T-cell (primary cell): ENCODE measurements around the gene TMA7. TPM values are rescaled to one million over a fixed set of nuclear protein-coding genes. Genes with fewer than 3 reads are reported as not detected.
"Not testable (repeated sequence)": the region's sequence is repeated elsewhere in the genome, so short reads cannot be mapped to it uniquely, and the experiment has no call there.

Experiments
- ATAC-seq, 4 experiments: fragments of 200-7000 bp in 3 of 4; fragments of 150-1000 bp in 1 of 4; cut with Tn5 transposase; replicated peaks in 1 of 4; 1 replicate in 3 of 4; 2 replicates in 1 of 4; pipeline ENCODE4 v1.10.0; 2021; ENCODE audit warnings: moderate library complexity in 3 of 4, mild to moderate bottlenecking in 2 of 4, moderate number of reproducible peaks in 1 of 4
- CTCF ChIA-PET, 2 donors: fragments of 300-600 bp; sonication (Branson Sonifier 250); formaldehyde crosslinking; loops; one replicate each; lab custom pipeline; 2022; ENCODE audit warnings: antibody characterized with exemption in 2 of 2; lab: Charles Lee
- POLR2A ChIA-PET, 2 donors: fragments of 300-600 bp; sonication (Branson Sonifier 250); formaldehyde crosslinking; loops; one replicate each; lab custom pipeline; 2022; ENCODE audit warnings: antibody characterized with exemption in 2 of 2; lab: Charles Lee
- DNase-seq, 35 experiments: peaks; one replicate each; pipeline versions ENCODE4 v3.0.0 to v3.0.0-alpha.2; 2013 to 2023
- H3K27ac ChIP-seq: one replicate; pipeline ENCODE4 v1.5.1; 2013; ENCODE audit warnings: low read length
- H3K27me3 ChIP-seq, 2 experiments: replicated peaks in 1 of 2; 1 replicate in 1 of 2; 2 replicates in 1 of 2; pipeline versions ENCODE4 v1.6.1 to v1.7.0; 2013; ENCODE audit warnings: low read length in 1 of 2, mixed read lengths in 1 of 2; ENCODE audit not compliant: control insufficient read depth in 2 of 2, insufficient read depth in 2 of 2; ENCODE audit errors: extremely low read depth in 1 of 2
- H3K36me3 ChIP-seq, 2 donors: 1 replicate in 1 of 2; 2 replicates in 1 of 2; pipeline versions ENCODE4 v1.6.1 to v1.7.0; 2013; ENCODE audit warnings: low read length in 1 of 2; ENCODE audit not compliant: control insufficient read depth in 2 of 2, insufficient read depth in 1 of 2; ENCODE audit errors: extremely low read depth in 1 of 2
- H3K4me1 ChIP-seq, 2 experiments: 1 replicate in 1 of 2; 2 replicates in 1 of 2; pipeline versions ENCODE4 v1.6.1 to v1.7.0; 2013; ENCODE audit warnings: low read length in 2 of 2, mixed read lengths in 1 of 2; ENCODE audit not compliant: insufficient read depth in 2 of 2, control insufficient read depth in 1 of 2; ENCODE audit errors: extremely low read depth in 1 of 2
- H3K4me3 ChIP-seq, 2 donors: 1 replicate in 1 of 2; 2 replicates in 1 of 2; pipeline versions ENCODE4 v1.5.1 to v1.7.0; 2013; ENCODE audit warnings: mild to moderate bottlenecking in 2 of 2, low read length in 1 of 2, moderate library complexity in 1 of 2; ENCODE audit not compliant: control insufficient read depth in 1 of 2; ENCODE audit errors: extremely low read depth in 1 of 2
- H3K9me3 ChIP-seq: 2 replicates; pipeline ENCODE4 v1.7.0; 2013
- H3K27ac Mint-ChIP-seq, 2 donors: one replicate each; pipeline ENCODE4 v1.8.0; 2020 to 2021; ENCODE audit warnings: mild to moderate bottlenecking in 2 of 2, mixed read lengths in 2 of 2
- H3K27me3 Mint-ChIP-seq, 2 donors: one replicate each; pipeline ENCODE4 v1.8.0; 2021 to 2022; ENCODE audit warnings: mixed read lengths in 2 of 2
- H3K36me3 Mint-ChIP-seq: one replicate; pipeline ENCODE4 v1.8.0; 2021; ENCODE audit warnings: mixed read lengths
- H3K4me1 Mint-ChIP-seq, 3 donors: one replicate each; pipeline ENCODE4 v1.8.0; 2020 to 2022; ENCODE audit warnings: mixed read lengths in 3 of 3, mild to moderate bottlenecking in 1 of 3
- H3K4me3 Mint-ChIP-seq, 3 donors: one replicate each; pipeline ENCODE4 v1.8.0; 2020 to 2022; ENCODE audit warnings: mild to moderate bottlenecking in 3 of 3, mixed read lengths in 3 of 3, moderate library complexity in 3 of 3
- H3K9me3 Mint-ChIP-seq, 3 donors: one replicate each; pipeline ENCODE4 v1.8.0; 2020 to 2022; ENCODE audit warnings: mixed read lengths in 3 of 3
- WGBS: methylation state at CpG from one replicate; pipeline ENCODE4 v1.1.5; 2013; ENCODE audit warnings: missing lambda C conversion rate; ENCODE audit not compliant: insufficient coverage; 5-methylcytosine and 5-hydroxymethylcytosine counted together
- total RNA-seq, 35 experiments: library from RNA in 6 of 35; stranded (reverse) in 6 of 35; fragments of 120-200 nt in 1 of 35; gene quantifications; one replicate each; pipeline versions ENCODE4 v1.2.1 to v1.2.4 and lab custom pipeline; 2013 to 2026

Gene TMA7
- total RNA-seq, 5 donors from 2014 or later (not counting 1 experiment from before 2014, with no cell fraction given): 216 to 245 (median 229) TPM

GRCh38 chr3:48475188-48475587 is 35.1 kb downstream of the TMA7 start:
- Histone ChIP-seq H3K4me1 (peaks cover 19 to 92% of the 10 kb centered on the region in 2 experiments), H3K27me3 (no peaks in the 10 kb centered on the region), H3K4me3 (no peak overlapping the region), H3K27ac (peak overlapping the region; percentile 23), H3K36me3 (peaks cover 0 to 13% of the 10 kb centered on the region in 2 donors), H3K9me3 (no peaks in the 10 kb centered on the region)
- Mint-ChIP-seq H3K36me3 (peaks cover 6% of the 10 kb centered on the region), H3K27me3 (no peaks in the 10 kb centered on the region), H3K4me3 (peak overlapping the region in 1 of 3 donors; percentile 7), H3K27ac (peak overlapping the region; percentile 62 to 81), H3K4me1 (peaks cover 56 to 73% (median 70%) of the 10 kb centered on the region in 3 donors), H3K9me3 (no peaks in the 10 kb centered on the region)
- 93% methylated on average over 10 of the region's 11 CpGs for WGBS
- ATAC-seq (no peak), DNase-seq (no peak)
- CTCF ChIA-PET: no interaction called here
- POLR2A ChIA-PET: no interaction called here

GRCh38 chr3:48476426-48477053 is 36.5 kb downstream of the TMA7 start:
- H3K27me3 ChIP-seq: no peaks in the 10 kb centered on the region
- no peak overlapping the region for H3K4me3 ChIP-seq
- ChIA-PET POLR2A (interaction anchor here (0.5 to 0.6 kb wide), 2 partner anchors 41 to 231 kb away, joined by 3 to 4 read pairs; no protein-coding TSS in a partner anchor), CTCF (interaction anchor here in 1 of 2 donors (0.6 to 3.6 kb wide), 3 partner anchors 16 to 802 kb away, joined by 3 to 12 read pairs (median 5); no protein-coding TSS in a partner anchor)
- H3K27ac ChIP-seq: peak overlapping the region; percentile 89
- H3K36me3 ChIP-seq: peaks cover 0 to 12% of the 10 kb centered on the region in 2 donors
- WGBS: 91% methylated on average over 9 of the region's 9 CpGs
- peak overlapping the region; percentile 98 for H3K27ac Mint-ChIP-seq
- H3K9me3 ChIP-seq: no peaks in the 10 kb centered on the region
- H3K4me3 Mint-ChIP-seq: no peak overlapping the region
- no peaks in the 10 kb centered on the region for H3K27me3 Mint-ChIP-seq
- no peaks in the 10 kb centered on the region for H3K9me3 Mint-ChIP-seq
- peaks cover 58 to 68% (median 62%) of the 10 kb centered on the region in 3 donors for H3K4me1 Mint-ChIP-seq
- DNase-seq (no peak), ATAC-seq (no peak)
- peaks cover 15 to 84% of the 10 kb centered on the region in 2 experiments for H3K4me1 ChIP-seq
- H3K36me3 Mint-ChIP-seq: peaks cover 6% of the 10 kb centered on the region

- H3K27ac Mint-ChIP-seq: peak overlapping the region; percentile 98
- peaks cover 13 to 70% of the 10 kb centered on the region in 2 experiments for H3K4me1 ChIP-seq
- no peaks in the 10 kb centered on the region for H3K9me3 ChIP-seq
- no peaks in the 10 kb centered on the region for H3K9me3 Mint-ChIP-seq
- DNase-seq: no peak
- WGBS: 100% methylated on average over 2 of the region's 9 CpGs
- H3K36me3 Mint-ChIP-seq: peaks cover 6% of the 10 kb centered on the region
- peak overlapping the region; percentile 77 to 83 (median 82) for H3K4me3 Mint-ChIP-seq
- peaks cover 0 to 12% of the 10 kb centered on the region in 2 donors for H3K36me3 ChIP-seq
- ChIA-PET CTCF (interaction anchor here in 1 of 2 donors (3.6 kb wide), 1 partner anchor 42 kb away, joined by 12 read pairs; no protein-coding TSS in a partner anchor), POLR2A (interaction anchor here in 1 of 2 donors (0.5 kb wide), 1 partner anchor 17 kb away, joined by 3 read pairs; no protein-coding TSS in a partner anchor)
- no peaks in the 10 kb centered on the region for H3K27me3 Mint-ChIP-seq
- no peak for ATAC-seq
- peaks cover 57 to 65% (median 57%) of the 10 kb centered on the region in 3 donors for H3K4me1 Mint-ChIP-seq
- H3K4me3 ChIP-seq: peak overlapping the region in 1 of 2 donors; percentile 53
- peak overlapping the region; percentile 89 for H3K27ac ChIP-seq
- no peaks in the 10 kb centered on the region for H3K27me3 ChIP-seq
Measured at GRCh38 chr3:48477959-48478520, 38.0 kb downstream of the TMA7 start.

- H3K27ac ChIP-seq: peak overlapping the region; percentile 89
- peak; percentile 38 to 77 (median 65) for DNase-seq
- 8% methylated on average over 17 of the region's 19 CpGs for WGBS
- H3K9me3 ChIP-seq: no peaks in the 10 kb centered on the region
- H3K27ac Mint-ChIP-seq: peak overlapping the region; percentile 98
- H3K27me3 ChIP-seq: no peaks in the 10 kb centered on the region
- no peaks in the 10 kb centered on the region for H3K27me3 Mint-ChIP-seq
- H3K4me3 Mint-ChIP-seq: peak overlapping the region; percentile 77 to 83 (median 82)
- no peaks in the 10 kb centered on the region for H3K9me3 Mint-ChIP-seq
- peak overlapping the region in 1 of 2 donors; percentile 53 for H3K4me3 ChIP-seq
- CTCF ChIA-PET: interaction anchor here in 1 of 2 donors (3.6 kb wide), 1 partner anchor 43 kb away, joined by 12 read pairs; no protein-coding TSS in a partner anchor
- peaks cover 6 to 61% of the 10 kb centered on the region in 2 experiments for H3K4me1 ChIP-seq
- peaks cover 0 to 12% of the 10 kb centered on the region in 2 donors for H3K36me3 ChIP-seq
- H3K36me3 Mint-ChIP-seq: peaks cover 6% of the 10 kb centered on the region
- H3K4me1 Mint-ChIP-seq: peaks cover 49 to 57% (median 50%) of the 10 kb centered on the region in 3 donors
- ATAC-seq: peak; percentile 87 to 89 (median 88)
- POLR2A ChIA-PET: interaction anchor here in 1 of 2 donors (0.5 to 0.7 kb wide), 2 partner anchors 16 to 17 kb away, joined by 3 to 8 read pairs; no protein-coding TSS in a partner anchor
Measured at GRCh38 chr3:48478626-48479555, 38.8 kb downstream of the TMA7 start.

GRCh38 chr3:48480891-48481290 is 40.8 kb downstream of the TMA7 start:
- H3K36me3 ChIP-seq, H3K27ac ChIP-seq, H3K27ac Mint-ChIP-seq, H3K9me3 ChIP-seq, H3K27me3 ChIP-seq, POLR2A ChIA-PET, CTCF ChIA-PET, H3K9me3 Mint-ChIP-seq, ATAC-seq, H3K4me3 Mint-ChIP-seq, H3K4me3 ChIP-seq, H3K36me3 Mint-ChIP-seq, DNase-seq, H3K27me3 Mint-ChIP-seq: not testable (repeated sequence)
- 100% methylated on average over 1 of the region's 11 CpGs for WGBS
- peaks cover 40 to 48% (median 43%) of the 10 kb centered on the region in 3 donors for H3K4me1 Mint-ChIP-seq
- peaks cover 6 to 46% of the 10 kb centered on the region in 2 experiments for H3K4me1 ChIP-seq
